Upper lobe of left lung (tissue), 6 donors: Measurements from ENCODE around the gene CDH13. TPM values are rescaled to one million over a fixed set of nuclear protein-coding genes. Genes with fewer than 3 reads are reported as not detected.

Experiments
- ATAC-seq, 2 donors: fragments of 200-7000 bp; cut with Tn5 transposase; one replicate each; pipeline ENCODE4 v1.9.1; 2022; ENCODE audit warnings: mild to moderate bottlenecking in 2 of 2, moderate library complexity in 2 of 2; ENCODE audit not compliant: low FRiP score in 2 of 2
- DNase-seq, 2 donors: peaks; one replicate each; pipeline ENCODE4 v3.0.0-alpha.2; 2019 to 2020
- H3K27ac ChIP-seq, 4 donors: fragments of 200-600 bp; sonication (generic); one replicate each; pipeline ENCODE4 v1.5.1; 2016 to 2019
- H3K27me3 ChIP-seq, 4 donors: fragments of 200-600 bp; sonication (generic); one replicate each; pipeline ENCODE4 v1.5.1; 2017 to 2019
- H3K36me3 ChIP-seq, 4 donors: fragments of 200-600 bp; sonication (generic); one replicate each; pipeline ENCODE4 v1.5.1; 2016 to 2019
- H3K4me1 ChIP-seq, 4 donors: fragments of 200-600 bp; sonication (generic); one replicate each; pipeline ENCODE4 v1.5.1; 2018 to 2019
- H3K4me3 ChIP-seq, 4 donors: fragments of 200-600 bp; sonication (generic); one replicate each; pipeline ENCODE4 v1.5.1; 2017 to 2019; ENCODE audit warnings: mild to moderate bottlenecking in 2 of 4, moderate library complexity in 1 of 4
- H3K9me3 ChIP-seq, 4 donors: fragments of 200-600 bp; sonication (generic); one replicate each; pipeline ENCODE4 v1.5.1; 2018 to 2019
- CTCF ChIP-seq, 6 experiments: fragments of 450-650 bp in 4 of 6; fragments of 200-600 bp in 2 of 6; sonication (generic) in 2 of 6; IDR thresholded peaks; one replicate each; pipeline ENCODE4 v1.5.1; 2016 to 2019; ENCODE audit warnings: antibody characterized with exemption in 6 of 6
- EP300 ChIP-seq, 4 donors: sonication (generic); formaldehyde crosslinking; IDR thresholded peaks; one replicate each; pipeline ENCODE4 v1.5.1; 2017; ENCODE audit warnings: antibody characterized with exemption in 4 of 4, control low read depth in 2 of 4
- POLR2A ChIP-seq, 4 donors: fragments of 450-650 bp; IDR thresholded peaks; one replicate each; pipeline ENCODE4 v1.5.1; 2016 to 2017; ENCODE audit warnings: antibody characterized with exemption in 4 of 4, mild to moderate bottlenecking in 2 of 4
- POLR2AphosphoS5 ChIP-seq, 2 donors: sonication (generic); formaldehyde crosslinking; IDR thresholded peaks; one replicate each; pipeline ENCODE4 v1.5.1; 2017; ENCODE audit warnings: antibody characterized with exemption in 2 of 2
- WGBS, 2 donors: methylation state at CpG; one replicate each; pipeline ENCODE4 v1.1.5; 2017 to 2018; 5-methylcytosine and 5-hydroxymethylcytosine counted together
- total RNA-seq, 6 donors: library from RNA; depleted of rRNA in 4 of 6; stranded (reverse); fragments of >200 nt in 4 of 6; gene quantifications; one replicate each; pipeline versions ENCODE4 v1.1.0 to v1.2.1, GENCODE V29; 2016 to 2021
- donor health status: DM: no; HTN: no; CAD: no; lungs with moderate emphysema.
- donor health status: DM: no; HTN: yes; CAD: no; lungs with severe emphysema.

The CDH13 gene
- total RNA-seq, 6 donors from 2014 or later = 11.3 to 39.8 (median 19.9) TPM

GRCh38 chr16:83201748-83202147 lies 575.0 kb downstream of the CDH13 start:
- no peak for DNase-seq
- no peak for ATAC-seq
- no peaks in the 10 kb centered on the region for H3K4me1 ChIP-seq
- WGBS, 2 donors = 91 to 92% methylated on average over 9 of the region's 9 CpGs
- H3K36me3 ChIP-seq = no peaks in the 10 kb centered on the region
- H3K27me3 ChIP-seq = no peaks in the 10 kb centered on the region
- no peaks in the 10 kb centered on the region for H3K9me3 ChIP-seq
- H3K27ac ChIP-seq = no peak overlapping the region
- TF ChIP-seq POLR2A (IDR thresholded peaks at IDR 0.05) (no peak), EP300 (IDR thresholded peaks at IDR 0.05) (no peak), POLR2AphosphoS5 (IDR thresholded peaks at IDR 0.05) (no peak), CTCF (IDR thresholded peaks at IDR 0.05) (no peak)
- H3K4me3 ChIP-seq = no peak overlapping the region

GRCh38 chr16:83205896-83206295 lies 579.1 kb downstream of the CDH13 start:
- ATAC-seq (no peak), DNase-seq (no peak)
- H3K27ac ChIP-seq = no peak overlapping the region
- no peaks in the 10 kb centered on the region for H3K36me3 ChIP-seq
- H3K4me3 ChIP-seq = no peak overlapping the region
- H3K27me3 ChIP-seq = no peaks in the 10 kb centered on the region
- 75 to 77% methylated on average over 6 of the region's 6 CpGs for WGBS, 2 donors
- TF ChIP-seq POLR2A (IDR thresholded peaks at IDR 0.05) (no peak), POLR2AphosphoS5 (IDR thresholded peaks at IDR 0.05) (no peak), CTCF (IDR thresholded peaks at IDR 0.05) (no peak), EP300 (IDR thresholded peaks at IDR 0.05) (no peak)
- no peaks in the 10 kb centered on the region for H3K9me3 ChIP-seq
- no peaks in the 10 kb centered on the region for H3K4me1 ChIP-seq

- Histone ChIP-seq H3K4me1 (no peaks in the 10 kb centered on the region), H3K4me3 (no peak overlapping the region), H3K27me3 (no peaks in the 10 kb centered on the region), H3K9me3 (no peaks in the 10 kb centered on the region), H3K27ac (no peak overlapping the region), H3K36me3 (no peaks in the 10 kb centered on the region)
- no peak for ATAC-seq
- WGBS, 2 donors = 78 to 82% methylated on average over 5 of the region's 5 CpGs
- no peak for DNase-seq
- TF ChIP-seq POLR2AphosphoS5 (IDR thresholded peaks at IDR 0.05) = no peak
- no peak for TF ChIP-seq CTCF (IDR thresholded peaks at IDR 0.05)
- TF ChIP-seq POLR2A (IDR thresholded peaks at IDR 0.05) = no peak
- no peak for TF ChIP-seq EP300 (IDR thresholded peaks at IDR 0.05)
Measured at GRCh38 chr16:83206426-83206825, 579.7 kb downstream of the CDH13 start.

- Histone ChIP-seq H3K27me3 (no peaks in the 10 kb centered on the region), H3K27ac (no peak overlapping the region), H3K4me3 (no peak overlapping the region), H3K36me3 (no peaks in the 10 kb centered on the region), H3K4me1 (no peaks in the 10 kb centered on the region), H3K9me3 (peaks cover 0 to 6% (median 0%) of the 10 kb centered on the region in 4 donors)
- TF ChIP-seq CTCF (IDR thresholded peaks at IDR 0.05) (no peak), EP300 (IDR thresholded peaks at IDR 0.05) (no peak), POLR2AphosphoS5 (IDR thresholded peaks at IDR 0.05) (no peak), POLR2A (IDR thresholded peaks at IDR 0.05) (no peak)
- 72 to 82% methylated on average over 6 of the region's 6 CpGs for WGBS, 2 donors
- DNase-seq = no peak
- ATAC-seq = no peak
Measured at GRCh38 chr16:83211711-83212110, 584.9 kb downstream of the CDH13 start.

- H3K4me1 ChIP-seq = no peaks in the 10 kb centered on the region
- TF ChIP-seq POLR2AphosphoS5 (IDR thresholded peaks at IDR 0.05) (no peak), CTCF (IDR thresholded peaks at IDR 0.05) (no peak), POLR2A (IDR thresholded peaks at IDR 0.05) (no peak), EP300 (IDR thresholded peaks at IDR 0.05) (no peak)
- 51 to 57% methylated on average over 5 of the region's 5 CpGs for WGBS, 2 donors
- no peak overlapping the region for H3K4me3 ChIP-seq
- DNase-seq (no peak), ATAC-seq (no peak)
- no peaks in the 10 kb centered on the region for H3K27me3 ChIP-seq
- H3K9me3 ChIP-seq = peaks cover 0 to 6% (median 0%) of the 10 kb centered on the region in 4 donors
- no peaks in the 10 kb centered on the region for H3K36me3 ChIP-seq
- H3K27ac ChIP-seq = no peak overlapping the region
Measured at GRCh38 chr16:83212301-83212841, 585.6 kb downstream of the CDH13 start.
